ENCODE results near the gene AMMECR1.

AMMECR1 gene

DNA sequence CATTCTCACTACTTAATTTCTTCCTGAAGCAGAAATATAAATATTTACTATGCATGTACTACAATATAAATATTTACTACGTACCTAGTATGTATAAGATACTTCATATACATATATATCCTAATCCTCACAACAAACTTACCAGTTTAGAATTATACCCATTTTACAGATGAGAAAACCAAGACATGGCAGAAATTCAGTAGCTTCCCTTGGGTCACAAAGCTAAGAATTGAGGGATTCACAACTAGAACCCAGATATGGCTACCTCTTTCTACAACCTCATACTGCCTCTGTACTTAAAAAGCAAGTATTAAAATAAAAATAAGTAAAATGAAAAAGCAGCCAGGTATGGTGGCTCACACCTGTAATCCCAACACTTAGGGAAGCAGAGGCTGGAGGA, 65.9 kb downstream of the AMMECR1 start:
- Histone ChIP-seq H3K27me3 (replicated peaks) (no peaks in the 10 kb centered on the region), H3K27ac (no peak overlapping the region), H3K4me3 (ENCODE audit: low read depth, low read length) (no peak overlapping the region), H3K36me3 (replicated peaks) (no peaks in the 10 kb centered on the region)
- TF ChIP-seq, protein P1, sequence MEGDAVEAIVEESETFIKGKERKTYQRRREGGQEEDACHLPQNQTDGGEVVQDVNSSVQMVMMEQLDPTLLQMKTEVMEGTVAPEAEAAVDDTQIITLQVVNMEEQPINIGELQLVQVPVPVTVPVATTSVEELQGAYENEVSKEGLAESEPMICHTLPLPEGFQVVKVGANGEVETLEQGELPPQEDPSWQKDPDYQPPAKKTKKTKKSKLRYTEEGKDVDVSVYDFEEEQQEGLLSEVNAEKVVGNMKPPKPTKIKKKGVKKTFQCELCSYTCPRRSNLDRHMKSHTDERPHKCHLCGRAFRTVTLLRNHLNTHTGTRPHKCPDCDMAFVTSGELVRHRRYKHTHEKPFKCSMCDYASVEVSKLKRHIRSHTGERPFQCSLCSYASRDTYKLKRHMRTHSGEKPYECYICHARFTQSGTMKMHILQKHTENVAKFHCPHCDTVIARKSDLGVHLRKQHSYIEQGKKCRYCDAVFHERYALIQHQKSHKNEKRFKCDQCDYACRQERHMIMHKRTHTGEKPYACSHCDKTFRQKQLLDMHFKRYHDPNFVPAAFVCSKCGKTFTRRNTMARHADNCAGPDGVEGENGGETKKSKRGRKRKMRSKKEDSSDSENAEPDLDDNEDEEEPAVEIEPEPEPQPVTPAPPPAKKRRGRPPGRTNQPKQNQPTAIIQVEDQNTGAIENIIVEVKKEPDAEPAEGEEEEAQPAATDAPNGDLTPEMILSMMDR (IDR thresholded peaks at IDR 0.05; ENCODE audit: low read depth, low read length, missing control alignments): no peak
- in situ Hi-C loops (cut with HindIII; ENCODE audit: low pct_ligation_motif_present, low sequenced_read_pairs): no loop called here
- DNase-seq: no peak

DNA sequence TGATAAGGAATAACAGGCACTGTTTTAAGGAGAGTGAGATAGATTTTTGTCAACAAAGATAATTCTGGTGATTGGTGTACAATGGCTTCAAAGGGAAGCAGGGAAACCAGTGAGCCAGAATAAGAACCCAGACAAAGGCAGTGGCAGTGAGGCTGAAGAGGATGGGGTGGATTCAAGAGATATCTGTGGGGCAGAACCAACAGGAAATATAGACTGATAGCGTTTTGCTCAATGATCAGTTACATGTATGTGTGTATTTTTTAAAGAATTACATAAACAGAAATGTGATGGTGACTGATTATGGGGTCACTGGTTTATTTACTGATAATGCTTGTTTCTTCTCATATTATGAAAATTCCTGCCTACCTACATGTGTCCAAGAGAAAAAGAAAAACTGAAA, 66.4 kb downstream of the AMMECR1 start:
- no peaks in the 10 kb centered on the region for H3K27me3 ChIP-seq (replicated peaks)
- H3K27ac ChIP-seq: no peak overlapping the region
- no peak for DNase-seq
- TF ChIP-seq, protein P1 (IDR thresholded peaks at IDR 0.05; ENCODE audit: low read depth, low read length, missing control alignments): no peak
- in situ Hi-C loops (cut with HindIII; ENCODE audit: low pct_ligation_motif_present, low sequenced_read_pairs): no loop called here
- no peaks in the 10 kb centered on the region for H3K36me3 ChIP-seq (replicated peaks)
- H3K4me3 ChIP-seq (ENCODE audit: low read depth, low read length): no peak overlapping the region

DNA sequence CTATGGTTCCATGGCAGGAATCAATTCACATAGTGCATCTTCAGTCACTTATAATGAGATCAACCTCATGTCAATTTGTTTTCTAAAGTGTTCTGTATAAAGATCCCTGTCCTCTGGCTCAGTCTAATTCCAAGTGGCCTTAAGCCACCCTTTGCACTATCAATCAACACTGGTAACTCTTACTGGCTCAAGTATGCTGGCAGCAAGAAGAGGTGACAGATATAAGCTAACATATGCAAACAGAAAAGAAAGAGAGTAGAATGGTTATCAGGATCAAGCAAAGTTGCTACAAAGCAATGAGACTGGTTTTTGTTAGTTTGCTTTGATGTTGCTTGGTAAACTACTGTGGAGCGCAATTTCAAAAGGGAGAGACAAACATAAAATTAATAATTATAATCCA, 67.0 kb downstream of the AMMECR1 start:
- Histone ChIP-seq H3K4me3 (ENCODE audit: low read depth, low read length) (no peak overlapping the region), H3K27ac (no peak overlapping the region), H3K27me3 (replicated peaks) (no peaks in the 10 kb centered on the region), H3K36me3 (replicated peaks) (no peaks in the 10 kb centered on the region)
- DNase-seq: no peak
- in situ Hi-C loops (cut with HindIII; ENCODE audit: low pct_ligation_motif_present, low sequenced_read_pairs): no loop called here
- TF ChIP-seq, protein P1 (IDR thresholded peaks at IDR 0.05; ENCODE audit: low read depth, low read length, missing control alignments): no peak

DNA sequence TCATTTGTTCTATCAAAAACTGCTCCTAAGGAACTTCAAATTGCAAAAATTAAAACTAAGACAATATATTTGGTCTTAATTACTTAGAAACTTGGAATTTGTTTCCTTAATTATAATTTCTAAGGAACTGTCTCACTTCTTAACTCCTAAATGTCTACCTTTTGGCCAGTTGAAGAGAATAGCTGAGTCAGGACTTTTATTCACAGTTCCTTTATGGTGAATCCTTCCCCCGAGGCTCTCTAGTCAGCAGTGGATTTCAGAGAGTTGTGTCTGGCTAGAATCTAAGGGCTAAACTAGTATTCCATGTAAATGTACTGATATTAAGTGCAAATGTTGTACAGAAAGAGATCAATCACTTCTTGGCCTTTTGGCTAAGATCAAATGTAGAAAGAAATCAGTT, 69.3 kb downstream of the AMMECR1 start:
- in situ Hi-C loops (cut with HindIII; ENCODE audit: low pct_ligation_motif_present, low sequenced_read_pairs): no loop called here
- TF ChIP-seq, protein P1 (IDR thresholded peaks at IDR 0.05; ENCODE audit: low read depth, low read length, missing control alignments): no peak

DNA sequence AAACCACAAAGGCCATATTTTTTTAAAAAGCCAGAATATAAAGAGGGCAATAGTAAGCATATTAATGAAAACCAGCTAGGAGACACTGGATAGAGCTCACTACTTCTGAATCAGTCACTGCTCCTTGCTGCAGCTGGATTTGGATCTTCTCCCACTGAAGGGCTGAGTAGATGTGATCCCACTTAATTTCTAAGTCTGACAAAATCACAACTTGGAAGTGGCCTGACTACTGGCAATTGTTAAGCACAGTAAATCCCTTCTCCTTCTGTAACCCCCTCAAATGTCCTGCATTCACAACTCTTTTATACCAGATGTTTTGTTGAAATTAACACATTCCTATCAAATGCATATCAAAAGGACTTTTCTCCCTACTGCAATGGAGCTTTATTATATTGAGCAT, 72.9 kb downstream of the AMMECR1 start:
- TF ChIP-seq, protein P1 (IDR thresholded peaks at IDR 0.05; ENCODE audit: low read depth, low read length, missing control alignments): no peak
- no peak for DNase-seq
- Histone ChIP-seq H3K4me3 (ENCODE audit: low read depth, low read length) (no peak overlapping the region), H3K36me3 (replicated peaks) (no peaks in the 10 kb centered on the region), H3K27me3 (replicated peaks) (no peaks in the 10 kb centered on the region), H3K27ac (no peak overlapping the region)
- in situ Hi-C loops (cut with HindIII; ENCODE audit: low pct_ligation_motif_present, low sequenced_read_pairs): no loop called here

More for the DNA sequence above, 69.3 kb downstream of the AMMECR1 start:
- H3K36me3 ChIP-seq (replicated peaks): no peaks in the 10 kb centered on the region
- no peaks in the 10 kb centered on the region for H3K27me3 ChIP-seq (replicated peaks)
- H3K4me3 ChIP-seq (ENCODE audit: low read depth, low read length): no peak overlapping the region
- no peak overlapping the region for H3K27ac ChIP-seq
- DNase-seq: no peak

DNA sequence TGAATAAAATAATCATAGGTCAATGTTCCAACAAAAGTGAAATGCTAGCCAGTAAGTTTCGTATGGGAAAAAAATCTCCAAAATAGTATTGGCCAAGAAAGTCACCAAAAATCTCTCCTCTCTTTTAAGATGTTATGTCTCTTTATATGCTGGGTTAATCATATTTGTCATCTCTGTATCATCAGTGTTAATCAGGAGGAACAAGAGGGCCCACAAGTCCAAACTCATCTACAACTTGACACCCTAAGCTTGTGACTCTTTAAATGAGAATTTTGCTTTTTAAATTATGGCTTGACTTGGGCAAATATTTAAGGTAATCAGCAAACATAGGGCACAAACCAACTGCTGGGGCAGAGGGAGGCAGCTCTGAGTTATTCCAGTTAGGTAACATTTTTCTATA, 75.5 kb downstream of the AMMECR1 start:
- H3K27ac ChIP-seq: no peak overlapping the region

More for the DNA sequence above, 75.5 kb downstream of the AMMECR1 start:
- Histone ChIP-seq H3K27me3 (replicated peaks) (no peaks in the 10 kb centered on the region), H3K4me3 (ENCODE audit: low read depth, low read length) (no peak overlapping the region), H3K36me3 (replicated peaks) (no peaks in the 10 kb centered on the region)
- TF ChIP-seq, protein P1 (IDR thresholded peaks at IDR 0.05; ENCODE audit: low read depth, low read length, missing control alignments): no peak
- in situ Hi-C loops (cut with HindIII; ENCODE audit: low pct_ligation_motif_present, low sequenced_read_pairs): no loop called here
- no peak for DNase-seq

All from brain microvascular endothelial cell (primary cell).